ENCODE data around the gene MORN3.

- TF ChIP-seq CTCF (IDR thresholded peaks at IDR 0.05) (no peak), EP300 (IDR thresholded peaks at IDR 0.05) (no peak), POLR2A (IDR thresholded peaks at IDR 0.05) (no peak), POLR2AphosphoS5 (IDR thresholded peaks at IDR 0.05) (no peak)
Measured at GRCh38 chr12:121649819-121650353, 19.6 kb downstream of the MORN3 start.

Measured in upper lobe of left lung (tissue), 4 donors.